Right lobe of liver (tissue), 6 donors: Measurements from ENCODE around the gene BEGAIN. TPM values are rescaled to one million over a fixed set of nuclear protein-coding genes. Genes with fewer than 3 reads are reported as not detected.

Source experiments
- ATAC-seq, 4 donors: fragments of 200-7000 bp; cut with Tn5 transposase; one replicate each; pipeline ENCODE4 v1.9.1; 2020; ENCODE audit warnings: mild to moderate bottlenecking in 4 of 4, moderate library complexity in 4 of 4
- DNase-seq, 3 donors: peaks; one replicate each; pipeline ENCODE4 v3.0.0-alpha.2; 2020
- H3K27ac ChIP-seq, 3 donors: fragments of 200-600 bp; one replicate each; pipeline ENCODE4 v1.8.0; 2022
- H3K27me3 ChIP-seq, 2 donors: fragments of 200-600 bp; one replicate each; pipeline ENCODE4 v1.8.0; 2022
- H3K36me3 ChIP-seq, 4 donors: fragments of 200-600 bp; sonication (generic) in 1 of 4; one replicate each; pipeline versions ENCODE4 v1.5.1 to v1.8.0; 2017 to 2022; ENCODE audit warnings: control low read depth in 1 of 4
- H3K4me1 ChIP-seq, 4 donors: fragments of 200-600 bp; sonication (generic) in 1 of 4; one replicate each; pipeline versions ENCODE4 v1.5.1 to v1.8.0; 2017 to 2022; ENCODE audit warnings: control low read depth in 1 of 4
- H3K4me3 ChIP-seq, 3 donors: fragments of 200-600 bp; one replicate each; pipeline ENCODE4 v1.8.0; 2022
- H3K9me3 ChIP-seq, 4 donors: fragments of 200-600 bp; sonication (generic) in 1 of 4; one replicate each; pipeline versions ENCODE4 v1.5.1 to v1.8.0; 2017 to 2022; ENCODE audit warnings: control low read depth in 1 of 4
- CTCF ChIP-seq, 4 donors: fragments of 200-600 bp in 3 of 4; fragments of 450-650 bp in 1 of 4; IDR thresholded peaks; one replicate each; pipeline versions ENCODE4 v1.5.1 to v1.8.0; 2016 to 2022; ENCODE audit warnings: antibody characterized with exemption in 4 of 4, mild to moderate bottlenecking in 2 of 4
- POLR2A ChIP-seq: fragments of 450-650 bp; IDR thresholded peaks from one replicate; pipeline ENCODE4 v1.6.1; 2017; ENCODE audit warnings: antibody characterized with exemption, mild to moderate bottlenecking
- WGBS: methylation state at CpG from one replicate; pipeline ENCODE4 v1.1.6; 2018; ENCODE audit warnings: low coverage, low lambda C conversion rate; ENCODE audit not compliant: insufficient coverage; ENCODE audit errors: missing lambda C conversion rate; 5-methylcytosine and 5-hydroxymethylcytosine counted together
- intact Hi-C, 2 donors: fragments of 100-400 bp; cut with DNase I; formaldehyde crosslinking; loops; one replicate each; pipeline versions ENCODE4 v1.11.2 to v1.14.1; 2022
- total RNA-seq, 6 experiments: library from RNA; depleted of rRNA in 2 of 6; stranded (reverse); fragments of >200 nt in 2 of 6; fragmentation: NEBNext Ultra II Directional in 3 of 6; extraction: Animal tissue kit (Norgen Biotek cat#: 25700) in 3 of 6; gene quantifications; one replicate each; pipeline versions ENCODE4 v1.1.0 to v1.2.4, GENCODE V29; 2016 to 2023
- donor health status: DM: no; HTN: yes; CAD: no.
- donor health status: DM: no; HTN: no; CAD: no.
- donor health status: DM: no; HTN: no; CAD: no.
- donor health status: DM: no; HTN: yes; CAD: no.
- donor health status: DM: no; HTN: yes; CAD: no.

Gene BEGAIN
- total RNA-seq, 6 experiments from 2014 or later = 0.12 to 0.61 (median 0.34) TPM

- DNase-seq (peak in 2 of 3 donors; percentile 10 to 52), ATAC-seq (no peak)
- Histone ChIP-seq H3K27ac (no peak overlapping the region), H3K9me3 (no peaks in the 10 kb centered on the region), H3K4me3 (no peak overlapping the region), H3K4me1 (peaks cover 0 to 2% (median 0%) of the 10 kb centered on the region in 4 donors), H3K36me3 (no peaks in the 10 kb centered on the region), H3K27me3 (no peaks in the 10 kb centered on the region)
- intact Hi-C loops = no loop called here
- TF ChIP-seq CTCF (IDR thresholded peaks at IDR 0.05) (no peak), POLR2A (no peak)
- 77% methylated on average over 7 of the region's 16 CpGs for WGBS
Observed at GRCh38 chr14:100591453-100592371, 4.5 kb upstream of the BEGAIN start.

- H3K27me3 ChIP-seq = no peaks in the 10 kb centered on the region
- H3K9me3 ChIP-seq = no peaks in the 10 kb centered on the region
- H3K36me3 ChIP-seq = no peaks in the 10 kb centered on the region
- H3K4me1 ChIP-seq = peaks cover 0 to 6% (median 0%) of the 10 kb centered on the region in 4 donors
- intact Hi-C loops = no loop called here
- no peak for TF ChIP-seq POLR2A
- no peak for TF ChIP-seq CTCF (IDR thresholded peaks at IDR 0.05)
- ATAC-seq (no peak), DNase-seq (peak in 2 of 3 donors; percentile 9 to 35)
- H3K4me3 ChIP-seq = no peak overlapping the region
- no peak overlapping the region for H3K27ac ChIP-seq
- WGBS = 75% methylated on average over 5 of the region's 14 CpGs
Observed at GRCh38 chr14:100590726-100591452, 3.7 kb upstream of the BEGAIN start.

GRCh38 chr14:100589760-100590469 lies 2.7 kb upstream of the BEGAIN start:
- TF ChIP-seq CTCF (IDR thresholded peaks at IDR 0.05) = no peak
- no peak for TF ChIP-seq POLR2A
- Histone ChIP-seq H3K27me3 (no peaks in the 10 kb centered on the region), H3K27ac (no peak overlapping the region), H3K9me3 (no peaks in the 10 kb centered on the region), H3K4me3 (no peak overlapping the region), H3K4me1 (peaks cover 0 to 6% (median 0%) of the 10 kb centered on the region in 4 donors), H3K36me3 (no peaks in the 10 kb centered on the region)
- intact Hi-C loops = no loop called here
- 66% methylated on average over 8 of the region's 8 CpGs for WGBS
- peak in 2 of 3 donors; percentile 11 to 12 for DNase-seq
- no peak for ATAC-seq

- WGBS = 28% methylated on average over 3 of the region's 13 CpGs
- no peak for ATAC-seq
- Histone ChIP-seq H3K4me1 (peaks cover 0 to 6% (median 0%) of the 10 kb centered on the region in 4 donors), H3K27ac (no peak overlapping the region), H3K27me3 (no peaks in the 10 kb centered on the region), H3K9me3 (no peaks in the 10 kb centered on the region), H3K36me3 (no peaks in the 10 kb centered on the region), H3K4me3 (no peak overlapping the region)
- intact Hi-C loops = no loop called here
- DNase-seq = peak in 2 of 3 donors; percentile 8 to 47
- no peak for TF ChIP-seq POLR2A
- no peak for TF ChIP-seq CTCF (IDR thresholded peaks at IDR 0.05)
Observed at GRCh38 chr14:100589071-100589759, 2.0 kb upstream of the BEGAIN start.
